Measurements from ENCODE around the gene RAB3B.
A peak's percentile ranks its signal among the peaks of the same experiment; 100 is the strongest.
"Not testable (repeated sequence)": the region's sequence is repeated elsewhere in the genome, so short reads cannot be mapped to it uniquely, and the experiment has no call there.

RAB3B gene

GRCh38 chr1:51915951-51916350 lies 74.5 kb downstream of the RAB3B start:
- no peak for DNase-seq

- DNase-seq = no peak
Observed at GRCh38 chr1:51912881-51913280, 77.6 kb downstream of the RAB3B start.

- DNase-seq = no peak
Observed at GRCh38 chr1:51910221-51911000, 80.1 kb downstream of the RAB3B start.

DNA sequence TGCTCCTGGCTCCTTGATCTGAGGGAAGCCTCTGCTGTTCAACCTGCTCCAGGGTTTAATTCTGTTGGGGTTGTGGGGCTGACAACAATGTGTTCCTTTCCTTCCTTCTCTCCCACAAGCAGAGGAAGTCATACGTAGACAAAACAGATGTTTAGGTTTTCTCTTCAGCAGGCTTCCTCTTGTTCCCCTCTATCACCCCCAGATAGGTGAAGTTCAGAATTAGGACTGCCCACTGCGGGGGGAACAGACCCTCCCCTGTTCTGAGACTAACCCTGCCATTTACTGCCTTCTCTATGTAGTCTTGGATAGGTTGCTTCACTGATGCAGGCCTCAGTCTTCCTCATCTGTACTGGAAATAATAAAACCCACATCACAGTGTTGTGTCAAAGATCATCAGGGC lies 82.0 kb downstream of the RAB3B start:
- no peak for DNase-seq

DNA sequence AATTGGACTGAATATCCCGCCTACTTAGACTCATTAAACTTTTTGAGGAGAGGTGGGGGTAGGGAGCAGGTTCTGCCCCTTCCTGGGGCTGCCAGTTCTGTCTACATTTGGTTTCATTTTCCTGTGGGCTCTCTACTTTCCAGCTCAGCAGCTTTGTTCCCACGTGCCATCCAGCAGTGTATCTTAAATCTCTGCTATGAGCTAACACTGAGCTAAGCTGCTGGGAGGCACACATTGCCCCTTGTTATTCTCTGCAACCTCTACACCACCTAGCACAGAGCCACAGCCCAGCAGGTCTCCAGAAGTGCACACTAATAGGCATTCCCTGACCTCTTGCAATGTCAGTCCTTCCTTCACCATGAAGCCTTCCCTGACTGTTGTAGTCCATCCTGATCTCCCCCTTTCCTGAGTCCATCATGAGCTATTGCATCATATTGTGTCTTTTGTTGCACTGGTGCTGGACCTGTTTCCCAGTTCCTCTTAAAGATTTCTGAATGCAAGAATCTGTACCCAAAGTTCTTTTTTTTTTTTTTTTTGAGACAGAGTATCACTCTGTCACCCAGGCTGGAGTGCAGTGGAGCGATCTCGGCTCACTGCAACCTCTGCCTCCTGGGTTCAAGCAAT lies 83.3 kb downstream of the RAB3B start:
- no peak for DNase-seq

DNA sequence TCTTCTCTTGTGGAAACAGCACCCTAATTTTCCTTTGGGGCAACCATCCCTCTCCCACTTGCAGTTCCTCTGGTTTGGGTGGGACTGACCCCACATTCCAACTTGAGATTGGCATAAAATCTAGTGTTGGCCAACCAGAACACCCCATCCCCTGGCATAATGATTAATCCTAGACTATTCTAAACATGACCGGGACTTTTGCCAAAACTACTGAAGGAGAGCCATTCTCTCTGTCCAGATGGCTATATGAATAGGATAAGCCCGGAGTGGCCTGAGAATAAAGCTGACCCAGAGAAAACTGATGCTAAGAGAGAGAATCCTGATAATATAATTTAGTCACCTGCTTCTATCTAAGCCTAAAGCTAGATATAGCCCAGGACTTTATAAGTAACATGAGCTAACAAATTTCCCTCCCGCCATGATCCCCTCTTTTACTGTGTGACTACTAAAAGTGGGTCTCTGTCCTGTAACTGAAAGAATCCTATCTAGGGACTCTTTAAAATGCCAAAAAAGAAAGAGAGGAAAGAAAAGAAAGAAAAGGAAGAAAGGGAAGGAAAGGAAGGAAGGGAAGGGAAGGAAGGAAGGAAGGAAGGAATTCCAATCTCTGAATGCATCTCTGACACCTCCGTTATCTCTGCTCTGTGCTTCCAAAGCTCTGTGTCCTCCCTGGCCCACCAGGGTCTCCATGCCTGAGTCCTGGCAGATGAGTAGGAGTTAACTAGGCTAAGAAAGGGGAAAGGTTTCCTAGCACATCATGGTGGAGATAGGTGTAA lies 84.0 kb downstream of the RAB3B start:
- DNase-seq = no peak

DNA sequence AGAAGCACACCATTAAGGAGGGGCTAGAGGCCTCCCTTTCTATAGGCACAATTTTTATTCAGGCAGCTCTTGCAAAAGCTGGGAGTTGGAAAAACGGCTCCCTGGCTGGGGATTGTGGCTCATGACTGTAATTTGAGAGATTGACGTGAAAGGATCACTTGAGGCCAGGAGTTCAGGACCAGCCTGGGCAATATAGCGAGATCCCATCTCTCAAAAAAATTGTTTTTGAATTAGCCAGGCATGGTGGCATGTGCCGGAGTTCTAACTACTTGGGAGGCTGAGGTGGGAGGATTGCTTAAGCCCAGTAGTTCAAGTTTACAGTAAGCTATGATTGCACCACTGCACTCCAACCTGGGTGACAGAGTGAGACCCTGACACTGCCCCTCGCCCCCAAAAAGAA lies 88.0 kb downstream of the RAB3B start:
- DNase-seq = no peak

DNA sequence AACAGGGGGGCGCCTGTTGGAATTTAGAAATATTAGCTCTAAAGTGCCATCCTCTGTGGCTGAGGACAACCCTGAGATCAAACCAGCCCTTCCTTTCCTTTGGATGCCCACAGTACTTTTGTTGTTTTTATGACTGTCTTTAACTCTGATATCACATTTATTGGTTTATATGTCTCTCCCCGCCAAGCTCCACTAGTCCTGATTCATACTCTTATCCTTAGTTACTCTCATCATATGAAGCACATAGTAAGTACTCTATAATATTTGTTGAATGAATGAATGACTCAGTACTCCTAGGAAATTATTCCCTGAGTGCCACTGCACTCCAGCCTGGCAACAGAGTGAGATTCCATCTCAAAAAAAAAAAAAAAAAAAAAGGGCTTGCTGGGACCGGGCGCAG lies 89.3 kb downstream of the RAB3B start:
- no peak for DNase-seq

GRCh38 chr1:51899022-51899421 lies 91.5 kb downstream of the RAB3B start:
- no peak for DNase-seq

DNA sequence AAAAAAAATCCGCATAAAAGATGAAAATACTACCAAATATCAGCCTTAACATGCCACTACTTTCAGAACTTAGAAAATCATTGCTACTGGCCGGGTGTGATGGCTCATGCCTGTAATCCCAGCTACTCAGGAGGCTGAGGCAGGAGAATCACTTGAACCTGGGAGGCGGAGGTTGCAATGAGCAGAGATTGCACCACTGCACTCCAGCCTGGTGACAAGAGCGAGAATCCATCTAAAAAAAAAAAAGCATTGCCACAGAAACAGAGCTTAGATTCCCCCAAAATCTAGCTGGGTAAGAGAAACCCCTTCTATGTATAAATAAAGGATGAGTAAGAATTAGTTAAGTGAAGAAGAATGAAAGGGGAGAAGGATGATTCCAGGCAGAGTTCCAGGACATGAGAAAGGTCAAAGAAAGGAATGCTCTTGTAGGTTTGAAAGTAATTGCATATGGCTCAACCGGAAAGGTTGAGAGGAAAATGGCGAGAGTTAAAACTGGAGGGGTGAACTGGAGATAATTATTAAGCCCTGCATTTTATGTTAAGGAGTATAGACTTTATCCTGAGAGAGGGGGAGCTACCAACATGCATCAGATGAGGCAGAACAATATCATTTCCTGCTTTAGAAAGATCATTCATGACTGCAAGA lies 92.3 kb downstream of the RAB3B start:
- DNase-seq = no peak

DNA sequence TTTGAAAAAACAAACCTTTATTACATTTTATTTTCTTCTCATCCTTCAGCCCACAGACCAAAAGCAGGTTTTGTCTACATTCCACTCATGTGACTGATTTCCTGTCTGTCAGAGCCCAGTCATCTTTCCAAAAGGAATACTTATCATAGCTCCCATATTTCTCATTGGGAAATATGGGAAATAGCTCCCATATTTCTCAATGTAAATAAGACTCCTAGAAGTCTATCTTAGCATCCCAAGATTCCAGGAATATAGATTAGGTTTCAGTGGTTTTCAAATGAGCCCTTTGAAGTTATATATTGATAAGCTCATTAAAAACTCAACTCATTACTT lies 92.8 kb downstream of the RAB3B start:
- no peak for DNase-seq

GRCh38 chr1:51894748-51895147 lies 95.8 kb downstream of the RAB3B start:
- not testable (repeated sequence) for DNase-seq

DNA sequence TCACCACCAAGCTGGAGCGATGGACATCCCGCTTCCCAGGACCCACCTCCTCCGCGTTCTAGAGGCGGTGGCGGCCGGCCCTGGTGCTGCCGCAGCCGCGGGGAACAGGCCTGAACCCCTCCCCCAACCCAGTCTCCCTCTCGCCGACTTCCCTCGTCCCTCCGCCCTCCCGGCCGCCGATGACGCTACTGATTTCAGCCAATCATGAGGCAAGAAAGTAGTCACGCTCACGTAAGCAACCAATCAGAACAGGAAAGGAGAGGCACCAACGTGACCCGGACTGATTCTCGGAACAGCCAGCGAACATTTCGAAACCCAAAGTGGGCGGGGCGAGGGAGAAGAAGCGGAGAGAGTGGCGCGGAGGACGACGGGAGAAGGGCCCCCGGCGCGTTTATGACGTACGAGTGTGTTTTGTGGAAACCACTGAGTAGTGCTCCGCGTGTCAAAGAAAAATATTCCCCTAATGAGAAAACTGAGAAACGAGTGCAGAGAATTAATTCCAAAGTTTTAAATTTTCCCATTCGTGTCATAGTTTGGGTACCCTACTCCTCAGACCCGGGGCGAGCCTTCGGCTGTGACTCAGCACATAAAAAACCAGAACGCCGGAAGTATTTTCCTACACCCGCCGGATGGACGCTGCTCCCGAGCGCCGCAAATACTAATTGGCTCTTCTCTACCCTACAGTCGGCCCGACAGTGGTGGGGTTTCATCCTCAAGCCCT lies 111.7 kb downstream of the RAB3B start, which contains the start of gene NRDC:
NRDC (minus strand) TSS at position 112 of the 721 bp plus-strand sequence. CDS start 112 bp downstream, outside the sequence.
- DNase-seq = peak; percentile 96 to 100 (median 100)

DNA sequence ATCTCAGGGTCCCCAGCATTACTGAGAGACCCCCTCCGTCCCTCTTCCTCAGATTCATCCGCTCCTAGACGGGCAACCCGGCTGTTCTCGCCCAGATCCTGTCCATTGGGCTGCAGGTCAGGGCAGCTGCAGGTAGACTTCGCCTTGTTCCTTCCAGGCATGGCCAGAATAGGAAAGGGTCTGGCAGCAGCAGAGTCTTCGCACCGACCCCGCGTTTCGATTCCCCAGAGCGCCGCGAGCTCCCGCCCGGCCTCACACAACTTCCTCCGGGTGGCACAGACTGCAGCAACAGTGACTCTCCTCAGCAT lies 112.2 kb downstream of the RAB3B start:
- no peak for DNase-seq

- peak in 1 of 5 donors; percentile 28 for DNase-seq
Observed at GRCh38 chr1:51877434-51878307, 112.8 kb downstream of the RAB3B start.

DNA sequence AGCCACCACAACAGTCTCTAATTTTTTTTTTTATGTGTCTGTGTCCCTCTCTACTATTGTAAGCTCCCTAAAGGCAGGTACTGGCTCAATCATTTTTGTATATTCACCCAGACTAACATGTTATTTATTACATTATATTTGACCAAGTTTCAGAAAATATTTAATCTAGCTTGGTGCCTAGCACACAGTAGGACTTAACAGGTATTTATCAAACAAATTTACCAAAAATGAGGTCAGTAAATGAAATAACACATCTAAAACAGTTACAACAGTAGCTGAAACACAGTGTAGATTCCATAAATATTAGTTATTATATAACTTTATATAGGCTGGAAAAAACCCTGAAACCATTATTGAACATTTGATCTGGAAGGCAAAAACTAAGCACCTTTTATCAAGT lies 114.7 kb downstream of the RAB3B start:
- DNase-seq = no peak

DNA sequence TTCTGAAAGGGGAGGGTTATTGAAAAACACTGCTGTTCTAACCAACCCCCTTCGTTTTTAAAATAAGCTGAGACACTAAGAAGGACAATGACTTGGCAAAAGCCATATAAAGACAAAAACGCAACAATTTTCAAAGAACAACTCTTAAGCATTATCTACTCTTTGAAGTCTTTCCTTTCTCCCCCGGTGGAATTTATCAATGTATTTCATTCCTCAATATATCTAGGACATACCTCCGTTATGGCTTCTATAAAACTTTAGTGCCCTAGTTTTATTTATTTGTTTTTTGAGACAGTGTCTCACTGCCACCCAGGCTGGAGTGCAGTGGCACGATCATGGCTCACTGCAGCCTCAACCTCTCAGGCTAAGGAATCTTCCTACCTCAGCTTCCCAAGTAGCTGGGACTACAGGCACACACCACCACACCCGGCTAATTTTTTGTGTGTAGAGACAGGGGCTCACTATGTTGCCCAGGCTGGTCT lies 115.2 kb downstream of the RAB3B start:
- DNase-seq = no peak

DNA sequence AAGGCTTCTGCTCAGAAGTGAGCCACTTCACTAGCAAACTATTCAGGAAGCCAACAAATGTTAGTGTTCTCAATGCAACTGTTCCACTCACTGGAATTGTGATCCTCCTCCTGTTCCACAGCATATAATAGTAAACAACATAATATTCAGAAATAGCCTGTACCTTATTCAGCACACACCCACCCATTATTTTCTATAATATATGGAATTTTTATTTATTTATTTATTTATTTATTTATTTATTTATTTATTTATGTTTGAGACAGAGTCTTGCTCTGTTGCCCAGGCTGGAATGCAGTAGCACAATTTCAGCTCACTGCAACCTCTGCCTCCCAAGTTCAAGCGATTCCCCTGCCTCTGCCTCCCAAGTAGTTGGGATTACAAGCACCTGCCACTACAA lies 117.2 kb downstream of the RAB3B start:
- not testable (repeated sequence) for DNase-seq

- no peak for DNase-seq
Observed at GRCh38 chr1:51871351-51871975, 119.0 kb downstream of the RAB3B start.

GRCh38 chr1:51870603-51871350 lies 119.7 kb downstream of the RAB3B start:
- no peak for DNase-seq
